ENCODE results near the gene MRTFB. TPM values are rescaled to one million over a fixed set of nuclear protein-coding genes. Genes with fewer than 3 reads are reported as not detected.

MRTFB gene
- polyA plus RNA-seq, 3 donors from 2014 or later, result 2.1 to 3.6 (median 3.6) TPM

DNA sequence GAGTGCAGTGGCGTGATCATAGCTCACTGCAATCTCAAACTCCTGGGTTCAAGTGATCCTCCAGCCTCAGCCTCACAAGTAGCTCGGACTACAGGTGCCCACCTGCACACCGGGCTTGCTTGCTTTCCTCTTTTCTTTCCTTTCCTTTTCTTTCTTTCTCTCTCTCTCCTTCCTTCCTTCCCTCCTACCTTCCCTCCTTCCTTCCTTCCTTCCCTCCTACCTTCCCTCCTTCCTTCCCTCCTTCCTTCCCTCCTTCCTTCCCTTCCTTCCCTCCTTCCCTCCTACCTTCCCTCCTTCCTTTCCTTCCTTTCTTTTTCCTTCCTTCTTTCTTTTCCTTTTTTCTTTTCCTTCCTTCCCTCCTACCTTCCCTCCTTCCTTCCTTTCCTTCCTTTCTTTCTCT lies 225.5 kb downstream of the MRTFB start:
- H3K4me3 Mint-ChIP-seq, result no peak overlapping the region
- no peaks in the 10 kb centered on the region for H3K9me3 Mint-ChIP-seq
- peaks cover 11 to 13% of the 10 kb centered on the region in 2 donors for H3K4me1 Mint-ChIP-seq
- no peak for DNase-seq
- H3K27me3 Mint-ChIP-seq (ENCODE audit: low read depth in 3 of 3), result peaks cover 6 to 9% (median 8%) of the 10 kb centered on the region in 3 donors
- H3K36me3 Mint-ChIP-seq, result no peaks in the 10 kb centered on the region
- no peak overlapping the region for H3K27ac Mint-ChIP-seq

DNA sequence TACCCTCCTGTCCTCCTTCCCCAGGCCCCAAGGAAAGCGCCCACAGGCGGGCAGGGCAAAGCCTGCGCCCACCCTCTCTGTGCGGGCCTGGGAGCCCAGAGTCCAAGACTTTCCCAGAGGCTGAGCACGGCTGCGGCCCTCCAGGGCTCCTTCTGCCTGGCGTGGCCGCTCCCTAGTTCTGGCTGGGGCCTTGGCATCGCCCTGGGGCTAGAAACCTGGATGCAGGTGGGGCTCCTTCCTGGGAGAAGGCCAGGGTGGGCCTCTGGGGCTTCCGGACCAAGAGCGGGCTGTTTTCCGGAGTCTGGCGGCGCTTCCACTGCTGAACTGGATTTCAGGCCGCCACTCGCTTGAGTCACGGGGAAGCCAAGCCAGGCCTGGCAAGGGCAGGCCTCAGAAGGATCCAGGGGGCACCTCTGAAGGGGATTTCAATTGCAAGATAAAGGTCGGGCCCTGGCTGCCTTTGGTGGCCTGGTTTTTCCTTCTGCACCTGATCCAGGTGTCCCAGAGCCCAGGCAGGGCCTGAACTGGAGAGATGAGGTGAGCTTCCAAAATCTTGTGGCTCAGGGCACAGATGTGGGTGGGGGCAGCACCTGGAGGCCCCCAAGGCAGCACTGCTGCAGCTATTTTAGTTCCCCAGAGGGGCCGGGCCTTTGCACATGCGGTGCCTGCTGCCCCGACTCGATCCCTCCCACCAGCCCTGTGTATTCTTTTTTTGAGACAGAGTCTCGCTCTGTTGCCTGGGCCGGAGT lies 227.4 kb downstream of the MRTFB start:
- Mint-ChIP-seq H3K4me3 (no peak overlapping the region), H3K27ac (no peak overlapping the region), H3K9me3 (no peaks in the 10 kb centered on the region), H3K36me3 (no peaks in the 10 kb centered on the region), H3K4me1 (peaks cover 18 to 20% of the 10 kb centered on the region in 2 donors), H3K27me3 (ENCODE audit: low read depth in 3 of 3) (peaks cover 8 to 10% (median 9%) of the 10 kb centered on the region in 3 donors)
- DNase-seq, result no peak

DNA sequence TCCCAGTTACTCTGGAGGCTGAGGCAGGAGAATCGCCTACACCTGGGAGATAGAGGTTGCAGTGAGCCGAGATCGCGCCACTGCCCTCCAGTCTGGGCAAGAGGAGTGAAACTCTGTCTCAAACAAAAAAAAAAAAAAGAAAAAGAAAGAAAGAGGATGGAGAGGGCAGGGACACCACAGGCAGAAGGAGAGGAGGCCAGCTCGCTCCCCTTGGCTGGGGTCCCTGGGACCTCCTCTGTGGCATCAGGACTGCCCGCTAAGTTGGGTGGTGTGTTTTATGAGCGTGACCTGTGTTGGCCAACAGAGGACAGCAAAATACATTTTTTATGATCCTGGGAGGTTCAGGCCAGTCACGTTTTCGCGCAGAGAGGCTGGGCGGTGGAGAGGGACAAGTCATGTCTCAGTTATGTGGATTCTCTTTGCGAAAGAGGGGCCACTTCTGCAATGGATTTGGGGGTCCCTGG lies 229.6 kb downstream of the MRTFB start:
- Mint-ChIP-seq H3K4me3 (peak overlapping the region; percentile 67 to 85 (median 79)), H3K9me3 (no peaks in the 10 kb centered on the region), H3K36me3 (no peaks in the 10 kb centered on the region), H3K27ac (no peak overlapping the region), H3K4me1 (peaks cover 18 to 20% of the 10 kb centered on the region in 2 donors), H3K27me3 (ENCODE audit: low read depth in 3 of 3) (peaks cover 8 to 20% (median 12%) of the 10 kb centered on the region in 3 donors)
- DNase-seq, result peak in 1 of 3 donors; percentile 20

DNA sequence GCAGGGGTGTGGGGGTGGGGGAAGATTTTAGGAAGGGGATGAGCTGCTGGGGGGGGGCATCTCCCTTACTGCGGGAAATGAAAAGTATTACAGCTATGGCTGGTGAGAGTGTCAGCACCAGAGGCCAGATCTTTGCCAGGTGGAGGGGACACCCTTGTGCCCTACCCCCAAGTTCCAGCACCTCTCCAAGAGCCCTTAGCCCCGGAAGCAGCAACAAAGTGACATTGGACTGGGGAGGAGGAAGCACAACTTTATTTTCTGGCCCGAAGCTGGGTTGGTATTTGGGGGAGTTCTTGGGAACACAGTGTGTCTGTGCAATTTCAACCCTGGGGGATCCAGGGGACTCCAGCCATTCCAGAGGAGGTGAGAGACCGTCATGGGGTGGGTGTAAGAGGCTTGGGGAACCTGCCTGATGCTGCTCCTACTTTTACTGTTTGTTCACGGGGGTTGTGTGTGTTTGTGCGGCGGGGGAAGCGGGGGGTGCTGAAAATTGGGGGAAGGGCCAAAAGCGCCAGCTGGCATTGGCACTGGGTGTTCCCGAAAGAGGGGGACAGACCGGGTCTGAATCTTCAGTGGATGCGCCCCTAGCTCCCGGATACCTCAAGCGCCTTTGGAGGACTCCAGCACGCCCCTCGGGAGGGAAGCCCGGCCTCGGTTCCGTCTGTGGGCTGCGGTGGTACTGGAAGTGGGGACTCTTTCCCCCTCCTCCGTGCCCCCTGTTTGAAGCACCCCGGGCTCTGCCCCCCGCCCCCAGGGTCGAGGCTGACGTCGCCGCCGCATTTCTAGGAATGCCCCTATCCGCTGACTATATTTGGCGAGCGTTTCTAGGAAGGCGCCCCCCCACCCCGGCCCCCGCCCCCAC lies 230.3 kb downstream of the MRTFB start:
- H3K4me3 Mint-ChIP-seq, result peak overlapping the region; percentile 67 to 85 (median 79)
- H3K36me3 Mint-ChIP-seq, result no peaks in the 10 kb centered on the region
- no peaks in the 10 kb centered on the region for H3K9me3 Mint-ChIP-seq
- no peak for DNase-seq
- H3K27ac Mint-ChIP-seq, result no peak overlapping the region
- peaks cover 8 to 20% (median 12%) of the 10 kb centered on the region in 3 donors for H3K27me3 Mint-ChIP-seq (ENCODE audit: low read depth in 3 of 3)
- peaks cover 18 to 20% of the 10 kb centered on the region in 2 donors for H3K4me1 Mint-ChIP-seq

DNA sequence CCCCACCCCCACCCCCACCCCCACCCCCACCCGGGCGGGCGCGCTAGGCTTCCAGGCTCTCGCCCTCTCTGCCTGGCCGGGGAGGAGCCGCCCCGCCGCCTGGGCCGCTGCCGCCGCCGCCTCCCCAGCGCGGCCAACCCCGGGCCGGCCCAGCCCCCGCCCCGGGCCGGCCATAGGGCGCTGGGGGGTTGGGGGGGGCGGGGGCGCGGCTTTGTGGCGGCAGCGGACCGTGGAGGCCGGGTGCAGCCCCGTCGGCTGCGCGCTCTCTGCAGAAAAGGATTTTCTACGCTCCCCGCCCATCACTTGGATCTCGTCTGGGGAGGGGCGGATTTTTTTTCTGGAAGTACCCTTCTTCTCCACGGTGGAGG lies 230.9 kb downstream of the MRTFB start:
- H3K27ac Mint-ChIP-seq, result no peak overlapping the region
- peaks cover 8 to 20% (median 12%) of the 10 kb centered on the region in 3 donors for H3K27me3 Mint-ChIP-seq (ENCODE audit: low read depth in 3 of 3)
- H3K4me3 Mint-ChIP-seq, result peak overlapping the region; percentile 27 to 78 (median 63)
- H3K9me3 Mint-ChIP-seq, result no peaks in the 10 kb centered on the region
- DNase-seq, result peak; percentile 11 to 13 (median 12)
- peaks cover 18 to 20% of the 10 kb centered on the region in 2 donors for H3K4me1 Mint-ChIP-seq
- H3K36me3 Mint-ChIP-seq, result no peaks in the 10 kb centered on the region

DNA sequence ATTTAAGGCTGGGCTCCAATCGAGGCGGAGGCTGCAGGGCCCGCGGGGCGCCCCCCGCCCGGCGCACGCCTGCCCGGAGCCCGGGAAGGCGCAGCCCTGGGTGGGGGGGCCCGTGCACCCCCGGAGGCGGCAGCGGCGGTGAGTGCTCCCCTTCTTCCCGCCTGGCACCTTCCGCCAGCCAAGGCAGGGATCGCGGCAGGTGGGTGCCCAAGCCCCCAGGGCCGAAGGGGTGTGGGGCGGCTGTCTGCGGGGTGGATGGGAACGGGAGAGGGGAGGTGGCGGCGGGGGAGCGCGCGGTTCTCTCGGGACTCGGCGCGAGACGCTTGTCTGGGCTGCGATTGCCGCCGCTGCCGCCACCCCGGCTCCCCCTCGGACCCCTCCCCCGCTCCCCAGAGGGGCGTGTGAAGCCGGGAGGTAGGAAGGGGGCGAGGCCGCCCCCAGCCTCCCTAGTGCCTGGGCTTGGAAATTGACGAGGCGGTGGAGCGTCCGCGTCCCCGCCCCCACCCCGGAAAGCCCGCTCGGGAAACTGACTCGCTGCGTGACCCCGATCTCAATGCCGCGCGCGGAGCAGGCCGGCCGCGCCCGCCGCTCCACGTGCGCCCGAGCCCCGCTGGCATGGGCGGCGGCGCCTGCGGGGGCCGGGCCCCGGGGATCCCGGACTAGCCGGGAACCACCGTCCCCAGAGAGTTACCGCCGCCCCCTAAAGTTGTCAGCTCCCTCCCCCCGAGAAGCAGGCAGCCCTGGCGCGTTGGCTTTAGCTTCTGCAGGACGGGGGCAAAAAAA lies 231.5 kb downstream of the MRTFB start:
- H3K4me3 Mint-ChIP-seq, result peak overlapping the region; percentile 66 to 82 (median 78)
- no peak overlapping the region for H3K27ac Mint-ChIP-seq
- no peaks in the 10 kb centered on the region for H3K9me3 Mint-ChIP-seq
- H3K4me1 Mint-ChIP-seq, result peaks cover 18 to 20% of the 10 kb centered on the region in 2 donors
- H3K36me3 Mint-ChIP-seq, result no peaks in the 10 kb centered on the region
- peaks cover 8 to 20% (median 12%) of the 10 kb centered on the region in 3 donors for H3K27me3 Mint-ChIP-seq (ENCODE audit: low read depth in 3 of 3)
- peak in 1 of 3 donors; percentile 10 for DNase-seq

DNA sequence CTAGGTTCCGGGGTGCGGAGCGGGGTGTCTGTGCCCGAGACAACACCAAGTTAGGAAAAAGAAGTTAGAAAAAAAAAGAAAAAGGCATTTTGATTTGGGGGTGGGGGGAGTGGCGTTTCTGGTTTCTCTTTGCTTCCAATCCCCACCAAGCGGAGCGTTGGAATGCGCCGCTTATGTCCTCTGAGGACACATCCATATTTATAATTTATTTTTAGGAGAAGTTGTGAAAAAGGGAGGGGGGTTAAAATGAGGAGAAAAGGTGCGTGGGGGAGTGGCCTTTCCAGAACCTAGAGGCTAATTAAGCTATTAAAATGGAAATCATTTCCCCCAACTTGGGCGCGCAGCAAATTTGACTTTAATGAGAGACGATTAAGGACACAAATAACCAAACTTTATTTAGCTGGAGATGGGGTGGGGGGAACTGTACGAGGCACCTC lies 232.1 kb downstream of the MRTFB start:
- H3K9me3 Mint-ChIP-seq, result no peaks in the 10 kb centered on the region
- H3K27ac Mint-ChIP-seq, result no peak overlapping the region
- no peak for DNase-seq
- no peaks in the 10 kb centered on the region for H3K36me3 Mint-ChIP-seq
- peaks cover 8 to 20% (median 12%) of the 10 kb centered on the region in 3 donors for H3K27me3 Mint-ChIP-seq (ENCODE audit: low read depth in 3 of 3)
- peak overlapping the region; percentile 66 to 82 (median 77) for H3K4me3 Mint-ChIP-seq
- peaks cover 18 to 20% of the 10 kb centered on the region in 2 donors for H3K4me1 Mint-ChIP-seq

DNA sequence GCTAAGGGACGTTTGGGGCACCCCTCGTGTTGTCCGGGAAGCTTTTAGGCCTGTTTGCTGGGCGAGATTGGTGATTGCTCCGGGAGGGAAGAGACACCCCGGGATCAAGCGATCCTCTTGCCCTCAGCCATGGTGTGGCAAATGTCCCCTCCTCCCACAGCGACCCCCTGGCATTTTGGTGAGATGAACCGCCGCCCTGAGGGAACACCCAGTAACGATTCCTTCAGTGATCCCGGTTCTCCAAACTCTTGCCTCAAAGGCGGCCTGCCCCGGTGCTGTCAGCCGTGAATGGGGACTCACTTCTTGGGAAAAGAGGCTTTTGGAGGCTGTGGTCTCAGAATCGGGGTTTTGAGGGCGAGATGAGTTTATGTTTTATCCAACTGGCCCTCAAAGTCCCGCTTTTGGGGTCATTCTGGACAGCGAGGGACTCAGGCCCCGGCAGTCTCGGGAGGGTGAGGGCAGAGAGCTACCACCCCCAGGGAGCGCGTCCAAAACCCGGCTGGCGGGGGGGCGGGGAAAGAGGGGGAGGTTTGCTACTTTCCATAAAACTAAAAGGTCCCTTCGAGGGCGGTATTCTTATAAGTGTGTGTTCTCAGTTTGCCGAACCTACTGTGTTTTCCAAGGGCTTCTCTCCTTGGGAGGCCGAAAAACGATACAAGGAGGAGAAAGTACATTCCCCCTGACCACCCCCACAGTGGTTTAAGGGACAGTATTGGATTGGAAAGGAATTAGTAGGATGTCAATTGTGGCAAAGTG lies 232.7 kb downstream of the MRTFB start:
- H3K4me3 Mint-ChIP-seq, result peak overlapping the region; percentile 66 to 82 (median 77)
- peaks cover 20 to 21% of the 10 kb centered on the region in 2 donors for H3K4me1 Mint-ChIP-seq
- H3K27me3 Mint-ChIP-seq (ENCODE audit: low read depth in 3 of 3), result peaks cover 8 to 20% (median 12%) of the 10 kb centered on the region in 3 donors
- no peaks in the 10 kb centered on the region for H3K36me3 Mint-ChIP-seq
- DNase-seq, result no peak
- no peak overlapping the region for H3K27ac Mint-ChIP-seq
- H3K9me3 Mint-ChIP-seq, result no peaks in the 10 kb centered on the region

DNA sequence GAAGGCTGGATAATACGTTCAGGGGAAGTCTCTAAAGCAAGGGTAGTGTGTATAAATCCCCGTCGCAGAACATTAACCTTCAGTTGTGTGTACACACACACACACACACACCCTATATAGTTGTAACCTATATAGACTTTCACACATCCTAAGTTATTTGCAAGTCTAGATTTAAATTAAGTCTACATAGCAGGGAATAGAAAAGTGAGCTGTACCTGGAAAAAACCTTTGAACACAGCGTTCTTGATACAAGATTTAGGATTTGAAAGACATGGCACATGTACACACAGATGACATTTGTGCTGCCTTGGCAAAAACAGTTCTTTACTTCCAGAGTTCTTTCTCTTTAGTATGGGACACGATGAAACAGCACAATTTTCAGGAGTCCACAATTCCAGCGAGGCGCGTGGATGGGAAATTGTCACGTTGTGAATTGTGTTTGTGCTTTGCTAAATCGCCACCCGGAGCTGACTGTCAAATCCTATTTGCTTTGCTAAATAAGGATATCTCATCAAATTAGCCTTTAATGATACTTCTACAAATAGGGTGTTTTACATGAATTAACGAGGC lies 233.9 kb downstream of the MRTFB start:
- H3K4me1 Mint-ChIP-seq, result peaks cover 26 to 32% of the 10 kb centered on the region in 2 donors
- H3K9me3 Mint-ChIP-seq, result no peaks in the 10 kb centered on the region
- peaks cover 8 to 20% (median 12%) of the 10 kb centered on the region in 3 donors for H3K27me3 Mint-ChIP-seq (ENCODE audit: low read depth in 3 of 3)
- no peaks in the 10 kb centered on the region for H3K36me3 Mint-ChIP-seq
- H3K27ac Mint-ChIP-seq, result no peak overlapping the region
- H3K4me3 Mint-ChIP-seq, result peak overlapping the region in 1 of 5 donors; percentile 33
- DNase-seq, result no peak

DNA sequence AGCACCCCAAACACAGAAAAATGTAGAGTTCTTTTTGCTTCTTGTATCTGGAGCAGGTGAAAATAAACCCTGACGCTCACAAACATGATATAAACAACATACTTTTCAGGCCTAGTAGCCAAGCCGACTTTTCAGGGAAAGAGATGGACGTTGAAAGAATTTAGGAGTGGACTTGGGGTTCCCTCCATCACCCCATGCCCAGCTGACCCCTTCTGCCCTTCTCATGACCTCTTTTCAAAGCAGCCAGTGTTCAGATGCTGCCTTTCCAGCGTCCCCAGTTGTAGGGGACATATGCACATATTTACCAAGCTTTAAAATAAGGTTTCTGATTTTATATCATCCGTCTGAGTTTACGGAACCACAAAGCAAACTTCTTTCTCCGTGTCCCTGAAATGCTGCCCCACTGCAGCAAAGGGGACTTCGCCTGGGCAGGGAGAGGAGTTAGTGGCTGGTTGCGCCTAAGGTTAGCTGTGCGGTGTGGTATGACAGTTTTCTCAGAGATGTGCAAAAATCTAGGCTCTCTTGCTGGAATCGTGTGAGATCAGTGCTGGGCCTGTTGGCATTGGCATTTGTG lies 235.5 kb downstream of the MRTFB start:
- Mint-ChIP-seq H3K27me3 (ENCODE audit: low read depth in 3 of 3) (peaks cover 2 to 12% (median 3%) of the 10 kb centered on the region in 3 donors), H3K4me3 (no peak overlapping the region), H3K9me3 (peaks cover 0 to 2% (median 0%) of the 10 kb centered on the region in 6 donors), H3K4me1 (peaks cover 15 to 20% of the 10 kb centered on the region in 2 donors), H3K27ac (no peak overlapping the region), H3K36me3 (no peaks in the 10 kb centered on the region)
- no peak for DNase-seq

DNA sequence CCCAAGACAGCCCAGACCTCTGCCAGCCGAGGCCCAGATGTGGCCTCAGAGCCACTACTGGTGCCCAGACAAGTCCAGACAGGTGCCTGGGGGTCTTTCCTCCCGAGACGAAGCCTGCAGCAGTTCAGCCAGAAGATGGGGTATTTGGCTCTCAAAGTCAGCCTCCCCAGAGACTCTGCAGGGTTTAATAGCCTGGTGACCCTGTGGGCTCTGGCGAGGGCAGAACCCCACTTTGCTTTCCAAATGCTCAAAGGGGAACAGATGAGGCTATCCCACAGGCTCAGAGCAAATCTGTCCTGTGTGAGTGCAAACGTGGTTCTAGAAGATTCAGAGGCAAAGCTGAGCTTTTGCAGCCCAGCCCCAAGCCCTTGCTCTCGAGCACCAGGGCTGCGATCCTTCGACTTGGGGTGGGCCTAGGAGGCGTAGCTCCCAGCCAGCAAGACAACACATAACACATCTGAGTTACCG lies 236.0 kb downstream of the MRTFB start:
- no peak for DNase-seq
- Mint-ChIP-seq H3K36me3 (no peaks in the 10 kb centered on the region), H3K9me3 (peaks cover 0 to 2% (median 0%) of the 10 kb centered on the region in 6 donors), H3K27ac (no peak overlapping the region), H3K27me3 (ENCODE audit: low read depth in 3 of 3) (peaks cover 2 to 12% (median 3%) of the 10 kb centered on the region in 3 donors), H3K4me3 (no peak overlapping the region), H3K4me1 (peaks cover 15 to 19% of the 10 kb centered on the region in 2 donors)
